Mammary epithelial cell (primary cell): ENCODE data around the gene SCGN.

Experiments used
- EZH2 ChIP-seq: IDR thresholded peaks from 2 replicates; pipeline ENCODE4 v1.6.1; 2012; ENCODE audit warnings: low read length, inconsistent platforms, borderline replicate concordance
- TF ChIP-seq, protein P1 (sequence below), 2 donors: IDR thresholded peaks in 1 of 2; conservative IDR thresholded peaks in 1 of 2; 2 replicates each; pipeline ENCODE4 v1.5.1; 2011 to 2012; ENCODE audit warnings: inconsistent platforms in 2 of 2, low read length in 2 of 2, mild to moderate bottlenecking in 2 of 2, control low read depth in 1 of 2, low read depth in 1 of 2; ENCODE audit not compliant: insufficient read depth in 1 of 2; ENCODE audit errors: extremely low read depth in 1 of 2

GRCh38 chr6:25689966-25690365 is 38.0 kb downstream of the SCGN start:
- TF ChIP-seq, protein P1, sequence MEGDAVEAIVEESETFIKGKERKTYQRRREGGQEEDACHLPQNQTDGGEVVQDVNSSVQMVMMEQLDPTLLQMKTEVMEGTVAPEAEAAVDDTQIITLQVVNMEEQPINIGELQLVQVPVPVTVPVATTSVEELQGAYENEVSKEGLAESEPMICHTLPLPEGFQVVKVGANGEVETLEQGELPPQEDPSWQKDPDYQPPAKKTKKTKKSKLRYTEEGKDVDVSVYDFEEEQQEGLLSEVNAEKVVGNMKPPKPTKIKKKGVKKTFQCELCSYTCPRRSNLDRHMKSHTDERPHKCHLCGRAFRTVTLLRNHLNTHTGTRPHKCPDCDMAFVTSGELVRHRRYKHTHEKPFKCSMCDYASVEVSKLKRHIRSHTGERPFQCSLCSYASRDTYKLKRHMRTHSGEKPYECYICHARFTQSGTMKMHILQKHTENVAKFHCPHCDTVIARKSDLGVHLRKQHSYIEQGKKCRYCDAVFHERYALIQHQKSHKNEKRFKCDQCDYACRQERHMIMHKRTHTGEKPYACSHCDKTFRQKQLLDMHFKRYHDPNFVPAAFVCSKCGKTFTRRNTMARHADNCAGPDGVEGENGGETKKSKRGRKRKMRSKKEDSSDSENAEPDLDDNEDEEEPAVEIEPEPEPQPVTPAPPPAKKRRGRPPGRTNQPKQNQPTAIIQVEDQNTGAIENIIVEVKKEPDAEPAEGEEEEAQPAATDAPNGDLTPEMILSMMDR (conservative IDR thresholded peaks at IDR 0.05 in 1 of 2, IDR thresholded peaks at IDR 0.05 in 1 of 2; ENCODE audit: extremely low read depth in 1 of 2, insufficient read depth in 1 of 2, low read depth in 1 of 2, low read length in 2 of 2) = no peak
- no peak for TF ChIP-seq EZH2
